Measurements from ENCODE around the gene SH3YL1.

- TF ChIP-seq CTCF (optimal IDR thresholded peaks at IDR 0.05 in 1 of 3, IDR thresholded peaks at IDR 0.05 in 1 of 3, conservative IDR thresholded peaks at IDR 0.05 in 1 of 3; ENCODE audit: extremely low read depth in 1 of 3, insufficient read depth in 2 of 3, low read length in 3 of 3) (no peak), EZH2 (IDR thresholded peaks at IDR 0.05; ENCODE audit: low read length) (no peak)
These were observed 10.6 kb downstream of the SH3YL1 start for GRCh38 chr2:253202-253638.
